BJ (cell line): ENCODE measurements around the gene TXNRD1. TPM values are rescaled to one million over a fixed set of nuclear protein-coding genes. Genes with fewer than 3 reads are reported as not detected.

ENCODE experiments used
- CTCF ChIA-PET: fragments of 350-600 bp; formaldehyde crosslinking; extraction: SDS; loops from one replicate; lab custom pipeline; 2021; ENCODE audit warnings: antibody characterized with exemption, inconsistent platforms; lab: Yijun Ruan, JAX
- POLR2A ChIA-PET: fragments of 300-600 bp; sonication (Branson Sonifier 250); formaldehyde crosslinking; extraction: SDS; loops from one replicate; lab custom pipeline; 2021; ENCODE audit warnings: antibody characterized with exemption; lab: Charles Lee
- DNase-seq: peaks from one replicate; pipeline ENCODE4 v3.0.0-alpha.2; 2011; ENCODE audit warnings: low read depth
- H3K27me3 ChIP-seq: 2 replicates; pipeline ENCODE4 v1.6.0; 2011; ENCODE audit warnings: low read length; ENCODE audit not compliant: control insufficient read depth, insufficient read depth
- H3K36me3 ChIP-seq: 2 replicates; pipeline ENCODE4 v1.5.1; 2011; ENCODE audit warnings: low read length; ENCODE audit not compliant: control insufficient read depth, insufficient read depth
- H3K4me3 ChIP-seq: 2 replicates; pipeline ENCODE4 v1.5.1; 2011; ENCODE audit warnings: low read depth, mild to moderate bottlenecking, control low read depth, low read length
- CTCF ChIP-seq: IDR thresholded peaks from 2 replicates; pipeline ENCODE4 v1.5.1; 2011; ENCODE audit warnings: low read depth, mild to moderate bottlenecking, control low read depth, inconsistent platforms, low read length, moderate library complexity; ENCODE audit not compliant: insufficient read depth
- polyA plus RNA-seq: library from polyadenylated mRNA; depleted of rRNA; stranded (reverse); fragments of >200 nt; gene quantifications from 2 replicates; pipeline ENCODE4 v1.2.3, GENCODE V29; 2011

The TXNRD1 gene
- polyA plus RNA-seq, 1 experiment, result 1,028 TPM

GRCh38 chr12:104358353-104359003, 142.9 kb downstream of the TXNRD1 start:
- ChIA-PET POLR2A (no interaction called here), CTCF (interaction anchor here (0.6 to 1.6 kb wide), 8 partner anchors 9 to 256 kb away, joined by 3 to 10 read pairs (median 4); no protein-coding TSS in a partner anchor)
- TF ChIP-seq CTCF, result peak; percentile 82
- DNase-seq, result no peak
- H3K4me3 ChIP-seq, result no peak overlapping the region
- no peaks in the 10 kb centered on the region for H3K27me3 ChIP-seq
- H3K36me3 ChIP-seq, result peaks cover 5% of the 10 kb centered on the region

DNA sequence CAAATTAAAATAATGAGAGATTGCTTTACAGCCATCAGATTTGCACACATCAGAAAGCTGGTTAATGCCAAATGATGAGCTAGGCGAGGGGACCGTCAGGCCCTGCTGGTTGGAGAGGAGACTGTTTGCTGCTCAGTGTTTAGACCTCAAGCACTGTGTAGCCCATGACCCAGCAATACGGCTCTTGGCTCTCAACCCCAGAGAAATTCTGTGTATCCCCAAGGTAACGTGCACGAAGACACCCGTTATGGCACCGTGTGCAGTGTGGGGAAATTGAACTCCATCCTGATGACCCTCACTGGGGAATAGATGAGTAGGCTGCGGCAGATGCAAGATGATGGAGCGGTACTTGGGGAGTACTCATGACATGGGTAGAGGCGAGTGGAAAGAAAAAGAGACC, 143.6 kb downstream of the TXNRD1 start:
- Histone ChIP-seq H3K36me3 (peaks cover 2% of the 10 kb centered on the region), H3K27me3 (no peaks in the 10 kb centered on the region), H3K4me3 (no peak overlapping the region)
- POLR2A ChIA-PET, result no interaction called here
- no peak for TF ChIP-seq CTCF
- CTCF ChIA-PET, result interaction anchor here (1.0 to 1.6 kb wide), 6 partner anchors 8 to 159 kb away, joined by 3 to 10 read pairs (median 4); no protein-coding TSS in a partner anchor
- no peak for DNase-seq

- ChIA-PET POLR2A (no interaction called here), CTCF (interaction anchor here (0.7 to 1.3 kb wide), 2 partner anchors 74 to 161 kb away, joined by 3 read pairs; no protein-coding TSS in a partner anchor)
- H3K27me3 ChIP-seq, result no peaks in the 10 kb centered on the region
- H3K36me3 ChIP-seq, result no peaks in the 10 kb centered on the region
- DNase-seq, result no peak
- no peak overlapping the region for H3K4me3 ChIP-seq
- TF ChIP-seq CTCF, result no peak
Observed at GRCh38 chr12:104360157-104360556, 144.6 kb downstream of the TXNRD1 start.

- ChIA-PET POLR2A (no interaction called here), CTCF (interaction anchor here (0.7 to 1.3 kb wide), 4 partner anchors 21 to 162 kb away, joined by 3 read pairs; no protein-coding TSS in a partner anchor)
- H3K27me3 ChIP-seq, result no peaks in the 10 kb centered on the region
- no peaks in the 10 kb centered on the region for H3K36me3 ChIP-seq
- H3K4me3 ChIP-seq, result no peak overlapping the region
- no peak for TF ChIP-seq CTCF
- no peak for DNase-seq
Observed at GRCh38 chr12:104360983-104361707, 145.6 kb downstream of the TXNRD1 start.

DNA sequence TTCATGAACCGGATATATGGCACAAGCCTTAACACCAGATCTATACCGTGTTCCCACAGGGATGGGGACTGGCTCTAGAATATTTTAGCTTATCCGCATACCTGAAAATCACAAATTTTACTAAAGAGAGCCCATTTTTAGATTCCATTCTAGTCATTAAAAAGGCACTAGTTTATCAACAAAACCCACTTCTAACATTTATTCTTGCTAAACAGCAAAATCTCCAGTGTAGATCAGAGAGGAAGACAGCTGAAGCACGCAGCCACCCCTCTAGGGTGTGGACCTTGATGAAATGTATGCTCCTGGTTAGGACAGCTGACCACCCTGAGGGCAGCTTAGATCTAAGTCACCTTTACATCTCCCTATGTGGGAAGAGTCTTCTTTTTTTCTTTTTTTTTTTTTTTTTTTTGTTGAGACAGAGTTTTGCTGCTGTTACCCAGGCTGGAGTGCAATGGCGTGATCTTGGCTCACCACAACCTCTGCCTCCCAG, 150.4 kb downstream of the TXNRD1 start:
- no peak for TF ChIP-seq CTCF
- Histone ChIP-seq H3K4me3 (no peak overlapping the region), H3K27me3 (no peaks in the 10 kb centered on the region), H3K36me3 (no peaks in the 10 kb centered on the region)
- ChIA-PET POLR2A (interaction anchor here (0.6 kb wide), 1 partner anchor 419 kb away, joined by 9 read pairs; no protein-coding TSS in a partner anchor), CTCF (interaction anchor here (1.1 to 1.5 kb wide), 2 partner anchors 14 to 165 kb away, joined by 3 read pairs; no protein-coding TSS in a partner anchor)
- DNase-seq, result no peak
